ENCODE results near the gene PACRG. TPM values are rescaled to one million over a fixed set of nuclear protein-coding genes. Genes with fewer than 3 reads are reported as not detected.
A peak's percentile ranks its signal among the peaks of the same experiment; 100 is the strongest.

Gene PACRG
- total RNA-seq, 1 experiment from 2014 or later = 0.52 TPM

DNA sequence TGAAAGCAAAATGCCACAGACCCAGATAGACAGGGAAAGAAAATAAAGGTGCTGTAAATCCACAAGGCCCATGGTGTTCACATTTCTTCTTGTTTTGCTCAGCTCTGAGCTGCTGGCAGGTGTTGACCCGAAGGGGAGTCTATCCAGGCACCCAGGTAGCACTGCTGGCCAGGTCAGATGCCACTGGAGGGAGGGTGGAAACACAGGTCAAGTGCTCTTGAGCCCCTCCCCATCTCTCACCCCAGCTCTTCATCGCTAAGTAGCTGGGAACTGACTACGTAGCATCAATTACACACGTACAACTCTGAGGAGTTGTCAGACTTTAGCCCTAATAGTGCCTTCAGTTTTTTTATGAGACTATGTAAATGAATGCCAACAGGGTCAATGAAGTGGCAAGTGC, 399.0 kb downstream of the PACRG start:
- no peak for DNase-seq
- no peak overlapping the region for H3K4me3 ChIP-seq (ENCODE audit: insufficient read depth, low read depth, low read length)
- no peaks in the 10 kb centered on the region for H3K27me3 ChIP-seq (ENCODE audit: control insufficient read depth, insufficient read depth, low read length)
- no peaks in the 10 kb centered on the region for H3K36me3 ChIP-seq (replicated peaks; ENCODE audit: control insufficient read depth, insufficient read depth, low read length)

DNA sequence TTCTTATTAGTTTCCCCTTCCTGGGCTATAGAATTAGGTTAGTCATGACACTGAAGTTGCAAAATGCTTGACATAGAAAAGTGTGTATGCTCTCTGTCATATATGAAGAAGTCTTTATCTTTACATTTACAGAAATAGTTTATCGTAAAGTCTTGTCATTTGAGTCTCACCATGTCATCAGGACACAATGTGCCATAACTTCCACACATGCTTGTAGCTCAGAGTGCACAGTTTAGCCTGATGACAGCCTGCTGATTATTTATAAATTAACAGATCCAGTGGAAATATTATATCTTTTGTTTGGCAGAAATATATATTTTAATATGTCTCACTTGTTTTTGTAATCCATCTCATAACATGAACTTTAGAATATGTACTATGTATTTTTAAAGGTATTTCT, 399.8 kb downstream of the PACRG start:
- no peaks in the 10 kb centered on the region for H3K36me3 ChIP-seq (replicated peaks; ENCODE audit: control insufficient read depth, insufficient read depth, low read length)
- no peak for DNase-seq
- H3K4me3 ChIP-seq (ENCODE audit: insufficient read depth, low read depth, low read length) = no peak overlapping the region
- no peaks in the 10 kb centered on the region for H3K27me3 ChIP-seq (ENCODE audit: control insufficient read depth, insufficient read depth, low read length)

DNA sequence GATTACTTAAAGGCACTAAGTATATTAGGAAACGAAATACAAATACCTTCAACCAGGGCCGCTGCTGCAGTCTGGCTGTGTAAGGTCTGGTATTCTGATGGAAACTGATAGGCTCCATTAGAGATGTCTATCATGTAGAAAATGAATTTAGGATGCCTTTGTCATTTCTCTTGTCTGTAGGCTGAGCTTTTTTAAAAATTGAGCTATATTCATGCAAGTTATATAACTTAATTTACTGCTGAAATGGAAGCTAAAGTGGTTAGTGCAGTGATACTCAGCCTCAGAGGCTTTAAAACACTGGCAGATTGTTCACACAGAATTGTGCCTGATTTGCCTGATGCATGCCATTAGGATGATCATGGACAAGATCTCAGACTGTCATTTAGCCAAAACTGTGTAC, 400.6 kb downstream of the PACRG start:
- no peak for DNase-seq
- H3K36me3 ChIP-seq (replicated peaks; ENCODE audit: control insufficient read depth, insufficient read depth, low read length) = no peaks in the 10 kb centered on the region
- H3K4me3 ChIP-seq (ENCODE audit: insufficient read depth, low read depth, low read length) = no peak overlapping the region
- H3K27me3 ChIP-seq (ENCODE audit: control insufficient read depth, insufficient read depth, low read length) = no peaks in the 10 kb centered on the region

DNA sequence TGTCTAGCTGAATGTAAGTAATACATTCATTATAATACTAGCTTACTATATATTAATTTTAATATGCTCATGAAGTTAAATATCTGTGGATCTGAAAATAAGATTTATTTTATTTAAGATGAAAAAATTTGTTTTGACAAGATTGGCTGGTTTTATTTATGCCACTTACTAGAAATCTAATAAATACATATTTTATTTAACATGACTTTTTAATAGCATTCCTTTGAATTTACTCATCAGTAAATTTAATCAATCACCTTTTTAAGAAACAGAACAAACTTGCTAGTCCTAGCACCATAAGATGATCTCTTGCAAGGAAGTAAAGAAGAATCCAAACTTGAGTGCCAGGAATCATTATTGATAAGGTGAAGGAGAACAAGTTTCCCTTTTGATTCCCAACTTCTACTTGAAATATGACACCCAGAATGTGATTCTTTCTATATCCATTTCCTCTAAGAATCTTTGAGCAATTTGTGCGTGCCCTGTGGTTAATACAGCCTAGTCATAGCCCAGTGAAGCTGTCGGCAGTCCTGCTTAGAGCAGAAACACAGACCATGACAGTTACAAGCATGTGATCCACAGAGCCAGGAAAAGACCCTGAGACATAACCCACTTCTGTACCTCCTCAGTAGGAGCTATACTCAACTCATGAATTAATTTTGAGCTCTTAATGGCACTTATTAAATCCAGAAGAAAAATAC, 404.4 kb downstream of the PACRG start:
- Histone ChIP-seq H3K4me3 (ENCODE audit: insufficient read depth, low read depth, low read length) (no peak overlapping the region), H3K27me3 (ENCODE audit: control insufficient read depth, insufficient read depth, low read length) (no peaks in the 10 kb centered on the region), H3K36me3 (replicated peaks; ENCODE audit: control insufficient read depth, insufficient read depth, low read length) (no peaks in the 10 kb centered on the region)
- no peak for DNase-seq

DNA sequence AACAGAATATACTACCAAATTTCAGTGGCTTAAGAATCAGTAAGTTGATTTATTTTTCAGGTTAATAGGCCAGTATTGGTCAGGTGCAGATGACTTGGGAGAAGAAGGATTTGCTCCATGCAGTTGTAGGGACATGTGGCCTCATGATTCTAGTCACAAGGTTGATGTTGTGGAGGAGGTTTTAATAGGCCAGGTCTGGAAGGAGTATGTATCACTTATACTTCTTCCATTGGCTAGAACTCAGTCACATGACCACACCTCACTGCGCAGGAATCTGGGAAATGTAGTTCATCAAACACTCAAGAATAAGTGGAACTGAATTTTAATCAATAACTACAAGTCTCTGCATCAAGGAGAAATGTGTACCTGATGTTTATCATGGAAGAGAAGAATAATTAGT, 405.2 kb downstream of the PACRG start:
- Histone ChIP-seq H3K27me3 (ENCODE audit: control insufficient read depth, insufficient read depth, low read length) (no peaks in the 10 kb centered on the region), H3K36me3 (replicated peaks; ENCODE audit: control insufficient read depth, insufficient read depth, low read length) (no peaks in the 10 kb centered on the region), H3K4me3 (ENCODE audit: insufficient read depth, low read depth, low read length) (no peak overlapping the region)
- no peak for DNase-seq

DNA sequence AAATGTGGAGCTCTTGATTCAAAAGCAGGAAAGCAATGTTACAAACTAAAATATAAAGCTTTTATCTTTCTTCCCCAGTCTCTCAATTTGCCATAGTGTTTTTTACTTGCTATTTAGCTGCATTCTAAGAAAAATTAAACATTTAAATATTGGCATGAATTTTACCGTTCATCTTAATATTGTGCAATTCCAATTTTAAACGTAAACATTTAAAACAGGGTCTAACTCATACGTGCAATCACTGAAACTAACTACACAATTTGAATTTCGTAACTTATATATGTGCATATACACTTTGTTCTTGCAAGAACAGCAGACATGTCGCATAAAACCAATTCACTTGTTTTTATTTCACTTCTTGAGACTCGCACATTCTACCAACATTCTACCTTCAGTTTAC, 405.9 kb downstream of the PACRG start:
- no peak overlapping the region for H3K4me3 ChIP-seq (ENCODE audit: insufficient read depth, low read depth, low read length)
- H3K36me3 ChIP-seq (replicated peaks; ENCODE audit: control insufficient read depth, insufficient read depth, low read length) = no peaks in the 10 kb centered on the region
- H3K27me3 ChIP-seq (ENCODE audit: control insufficient read depth, insufficient read depth, low read length) = no peaks in the 10 kb centered on the region
- no peak for DNase-seq

DNA sequence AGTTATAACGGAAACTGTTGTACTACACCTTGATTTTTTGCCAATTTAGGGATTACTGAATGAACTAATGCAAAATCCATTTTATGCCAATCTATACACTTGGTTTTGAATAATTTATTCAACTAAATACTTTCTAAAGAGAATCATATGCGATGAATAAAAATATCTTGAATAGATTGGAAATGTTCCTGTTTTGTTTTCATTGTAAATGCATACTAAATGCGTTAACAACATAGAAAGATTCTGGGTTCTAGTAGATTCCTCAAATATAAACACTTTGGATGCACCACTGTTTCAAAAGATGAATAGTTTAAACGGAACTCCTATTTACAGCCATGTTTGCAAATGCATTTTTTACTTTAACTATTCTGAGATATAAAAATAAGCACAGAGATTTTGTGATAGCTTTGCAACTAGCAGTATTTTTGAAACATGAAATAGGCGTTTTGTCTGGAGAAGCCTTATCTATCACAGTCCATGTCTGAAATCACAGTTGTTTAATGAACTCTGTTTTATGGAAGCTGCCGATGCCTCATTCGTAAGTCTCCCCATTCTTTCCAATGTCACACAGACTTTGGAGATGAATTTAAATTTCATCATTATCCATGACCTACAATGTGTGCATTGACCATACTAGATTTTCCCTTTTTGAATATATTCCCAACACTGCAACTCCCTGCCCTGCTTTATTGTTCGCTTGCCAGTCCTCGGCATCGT, 409.1 kb downstream of the PACRG start:
- Histone ChIP-seq H3K27me3 (ENCODE audit: control insufficient read depth, insufficient read depth, low read length) (no peaks in the 10 kb centered on the region), H3K4me3 (ENCODE audit: insufficient read depth, low read depth, low read length) (no peak overlapping the region), H3K36me3 (replicated peaks; ENCODE audit: control insufficient read depth, insufficient read depth, low read length) (no peaks in the 10 kb centered on the region)
- no peak for DNase-seq

DNA sequence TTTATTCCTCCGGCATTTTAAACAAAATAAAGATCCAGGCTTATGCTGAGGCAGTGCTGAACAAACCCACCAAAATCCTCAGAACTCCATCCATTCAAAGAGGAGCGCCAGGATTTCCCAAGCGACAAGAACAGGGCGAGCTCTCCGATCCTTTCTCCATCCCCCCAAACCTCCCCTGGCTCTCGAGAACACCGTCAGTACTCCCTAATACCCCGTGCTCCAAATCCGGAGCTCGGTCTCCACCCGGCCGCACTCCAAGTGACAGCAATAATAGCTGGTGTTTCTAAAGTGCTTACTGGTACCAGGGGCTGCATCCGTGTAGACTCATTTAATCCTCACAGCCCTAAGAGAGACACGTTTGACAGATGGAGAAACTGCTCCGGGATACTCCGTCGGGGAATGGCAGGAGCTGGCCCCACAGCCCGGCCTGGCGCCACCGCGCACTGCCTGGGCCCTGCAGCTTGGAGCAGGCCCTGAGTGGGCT, 409.7 kb downstream of the PACRG start:
- DNase-seq = no peak
- H3K4me3 ChIP-seq (ENCODE audit: insufficient read depth, low read depth, low read length) = no peak overlapping the region
- no peaks in the 10 kb centered on the region for H3K36me3 ChIP-seq (replicated peaks; ENCODE audit: control insufficient read depth, insufficient read depth, low read length)
- H3K27me3 ChIP-seq (ENCODE audit: control insufficient read depth, insufficient read depth, low read length) = no peaks in the 10 kb centered on the region

DNA sequence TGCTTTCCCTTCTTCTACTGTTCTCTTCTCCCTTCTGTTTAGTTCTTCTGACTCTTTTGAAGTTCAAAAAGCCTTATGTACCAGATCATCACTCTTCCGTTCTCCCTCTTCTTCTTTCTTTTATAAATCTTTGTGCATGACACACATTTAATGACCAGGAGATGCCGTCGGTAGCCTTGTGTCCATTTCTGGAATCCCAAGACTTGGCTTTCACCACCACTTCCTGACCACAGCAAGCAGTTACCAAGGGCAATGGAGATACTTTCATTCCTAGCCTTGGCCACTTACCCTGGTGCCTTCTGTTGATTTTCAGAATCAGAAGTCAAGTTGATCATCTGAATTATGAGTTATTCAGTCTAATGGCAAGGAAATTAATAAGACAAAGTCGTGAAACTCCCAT, 418.3 kb downstream of the PACRG start:
- H3K27me3 ChIP-seq (ENCODE audit: control insufficient read depth, insufficient read depth, low read length) = peaks cover 2% of the 10 kb centered on the region
- H3K36me3 ChIP-seq (replicated peaks; ENCODE audit: control insufficient read depth, insufficient read depth, low read length) = no peaks in the 10 kb centered on the region
- DNase-seq = no peak
- no peak overlapping the region for H3K4me3 ChIP-seq (ENCODE audit: insufficient read depth, low read depth, low read length)

DNA sequence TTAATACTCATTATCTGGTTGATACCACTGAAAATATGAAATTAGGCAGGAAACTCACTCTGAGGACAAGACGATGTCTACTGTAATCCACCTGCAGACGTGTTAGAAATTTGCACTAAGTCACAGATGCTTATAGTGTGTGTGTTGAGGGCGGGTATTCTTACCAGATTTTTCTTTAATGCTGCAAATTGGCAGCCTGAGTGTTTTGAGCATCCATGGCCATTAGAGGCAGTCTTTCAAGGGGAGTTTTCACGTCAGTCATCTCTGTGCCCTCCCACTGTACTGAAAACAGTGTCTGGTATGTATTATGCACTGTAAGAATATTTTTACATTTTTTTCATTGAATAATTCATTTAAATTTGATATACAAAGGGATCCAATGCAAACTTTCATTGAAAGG, 420.2 kb downstream of the PACRG start:
- DNase-seq = no peak
- Histone ChIP-seq H3K27me3 (ENCODE audit: control insufficient read depth, insufficient read depth, low read length) (peaks cover 2% of the 10 kb centered on the region), H3K36me3 (replicated peaks; ENCODE audit: control insufficient read depth, insufficient read depth, low read length) (no peaks in the 10 kb centered on the region), H3K4me3 (ENCODE audit: insufficient read depth, low read depth, low read length) (no peak overlapping the region)

DNA sequence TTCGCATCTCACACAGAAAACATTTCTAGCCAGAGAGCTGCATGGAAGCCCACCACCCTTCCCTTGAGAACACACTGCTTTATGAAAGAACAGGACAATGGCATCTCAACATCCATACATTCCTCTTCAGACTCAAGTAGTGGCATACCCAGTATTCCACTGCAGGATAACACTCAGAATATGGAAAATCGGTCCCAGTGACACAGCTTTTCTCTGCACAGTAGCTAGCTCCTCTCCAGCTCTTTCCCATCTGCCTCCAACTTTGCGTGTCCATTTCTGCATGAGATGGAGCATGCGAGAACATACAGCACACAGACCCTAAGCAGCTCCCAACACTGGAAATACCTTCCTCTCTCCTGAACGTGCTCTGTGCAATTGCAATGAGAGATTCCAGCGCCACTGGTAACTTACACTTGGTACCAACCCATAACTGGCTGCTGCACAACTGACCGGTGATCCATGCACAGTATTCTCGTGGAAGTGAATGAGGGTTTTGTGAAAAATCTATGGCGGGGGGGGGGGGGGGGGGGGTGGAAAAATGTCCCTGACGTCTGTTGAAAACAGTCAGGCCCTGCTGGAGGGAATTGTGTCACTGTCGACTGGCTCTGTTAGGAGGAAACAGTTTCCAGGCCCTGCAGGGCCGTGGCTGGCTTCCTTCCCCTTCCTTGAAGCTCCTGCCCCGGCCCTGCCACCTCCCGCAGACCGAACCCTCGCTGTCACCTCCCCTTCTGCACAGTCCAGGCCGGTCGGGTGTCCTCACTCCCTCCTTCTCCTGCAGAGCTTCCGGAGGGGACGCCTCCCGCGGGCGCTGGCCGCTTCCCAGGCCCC, 420.9 kb downstream of the PACRG start:
- H3K27me3 ChIP-seq (ENCODE audit: control insufficient read depth, insufficient read depth, low read length) = peaks cover 2% of the 10 kb centered on the region
- H3K4me3 ChIP-seq (ENCODE audit: insufficient read depth, low read depth, low read length) = no peak overlapping the region
- DNase-seq = no peak
- no peaks in the 10 kb centered on the region for H3K36me3 ChIP-seq (replicated peaks; ENCODE audit: control insufficient read depth, insufficient read depth, low read length)

DNA sequence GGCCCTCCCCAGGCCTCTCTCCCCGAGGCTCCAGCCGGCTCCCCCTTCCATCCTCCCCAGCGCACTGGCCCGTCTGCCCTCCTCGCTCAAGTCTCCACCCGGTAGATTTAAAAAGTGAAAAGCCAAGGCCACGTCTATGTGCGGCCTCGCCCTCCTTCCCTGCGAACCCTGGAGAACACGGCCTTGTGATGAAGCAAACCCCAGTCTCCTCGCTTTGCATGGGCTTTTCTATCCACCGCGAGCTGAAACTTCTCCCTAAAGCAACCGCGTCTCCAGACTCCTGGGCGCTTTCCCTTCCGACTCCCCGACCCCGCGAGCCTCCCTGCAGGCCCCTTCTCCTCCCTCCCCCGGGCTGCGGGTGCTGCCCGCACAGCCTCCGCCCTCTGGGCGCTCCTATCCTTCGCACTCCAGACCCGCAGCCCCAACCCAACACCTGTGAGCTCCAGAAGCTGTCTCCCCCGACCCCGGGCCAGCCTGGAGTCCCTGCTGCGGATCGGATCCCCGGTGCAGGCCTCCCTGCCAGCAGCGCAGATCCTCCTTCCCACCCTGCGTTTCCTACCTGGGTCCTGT, 421.6 kb downstream of the PACRG start:
- DNase-seq = peak; percentile 60

DNA sequence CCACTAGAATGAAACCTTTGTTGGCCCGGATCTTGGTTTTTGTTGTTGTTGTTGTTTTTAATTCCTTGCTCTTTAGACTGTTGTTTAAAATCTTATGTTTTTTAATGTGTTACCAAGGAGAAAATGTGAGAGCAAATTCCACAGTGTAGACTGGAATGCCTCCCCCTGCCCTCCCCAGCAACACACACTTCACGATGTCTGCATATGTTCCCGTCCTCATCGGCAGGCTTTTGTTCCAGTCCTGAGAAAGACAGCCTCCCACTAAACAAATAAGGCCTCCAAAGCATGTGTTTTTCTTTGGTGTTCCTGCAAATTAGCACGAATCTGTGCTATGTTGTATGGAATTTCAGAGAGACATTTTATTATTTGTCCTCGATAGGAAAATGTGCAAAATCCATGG, 423.4 kb downstream of the PACRG start:
- no peak for DNase-seq
- Histone ChIP-seq H3K4me3 (ENCODE audit: insufficient read depth, low read depth, low read length) (no peak overlapping the region), H3K36me3 (replicated peaks; ENCODE audit: control insufficient read depth, insufficient read depth, low read length) (no peaks in the 10 kb centered on the region), H3K27me3 (ENCODE audit: control insufficient read depth, insufficient read depth, low read length) (peaks cover 2% of the 10 kb centered on the region)

More for the DNA sequence above, 421.6 kb downstream of the PACRG start:
- H3K36me3 ChIP-seq (replicated peaks; ENCODE audit: control insufficient read depth, insufficient read depth, low read length) = no peaks in the 10 kb centered on the region
- H3K4me3 ChIP-seq (ENCODE audit: insufficient read depth, low read depth, low read length) = peak overlapping the region; percentile 24; the same call in 1 of the 2 replicates
- peaks cover 2% of the 10 kb centered on the region for H3K27me3 ChIP-seq (ENCODE audit: control insufficient read depth, insufficient read depth, low read length)

DNA sequence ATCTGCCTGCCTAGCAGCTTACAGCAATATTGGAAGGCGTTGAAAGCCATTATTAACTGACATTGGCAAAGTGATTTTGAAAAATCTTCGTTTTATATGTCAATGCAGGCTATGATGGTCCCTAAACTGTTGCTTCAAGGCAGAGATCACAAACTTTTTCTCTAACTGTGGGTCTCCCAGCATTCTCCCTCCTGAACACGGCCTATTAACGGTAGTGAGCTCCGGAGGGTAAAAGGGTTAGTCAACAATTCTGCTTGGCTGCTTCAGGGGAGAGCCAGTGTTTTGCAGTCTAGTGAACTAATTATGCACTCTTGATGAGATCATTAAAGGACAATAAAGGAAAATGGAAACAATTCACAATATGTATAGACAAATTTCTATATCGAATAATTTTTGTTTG, 424.9 kb downstream of the PACRG start:
- no peak for DNase-seq
- Histone ChIP-seq H3K4me3 (ENCODE audit: insufficient read depth, low read depth, low read length) (no peak overlapping the region), H3K27me3 (ENCODE audit: control insufficient read depth, insufficient read depth, low read length) (peaks cover 2% of the 10 kb centered on the region), H3K36me3 (replicated peaks; ENCODE audit: control insufficient read depth, insufficient read depth, low read length) (no peaks in the 10 kb centered on the region)

Measured in H7 (cell line).